GM21786 (cell line): ENCODE measurements around the gene HIVEP1.

Experiments used
- ATAC-seq: cut with Tn5 transposase; IDR thresholded peaks from one replicate; pipeline ENCODE4 v1.9.1; 2021; ENCODE audit not compliant: unreplicated experiment

The HIVEP1 gene

DNA sequence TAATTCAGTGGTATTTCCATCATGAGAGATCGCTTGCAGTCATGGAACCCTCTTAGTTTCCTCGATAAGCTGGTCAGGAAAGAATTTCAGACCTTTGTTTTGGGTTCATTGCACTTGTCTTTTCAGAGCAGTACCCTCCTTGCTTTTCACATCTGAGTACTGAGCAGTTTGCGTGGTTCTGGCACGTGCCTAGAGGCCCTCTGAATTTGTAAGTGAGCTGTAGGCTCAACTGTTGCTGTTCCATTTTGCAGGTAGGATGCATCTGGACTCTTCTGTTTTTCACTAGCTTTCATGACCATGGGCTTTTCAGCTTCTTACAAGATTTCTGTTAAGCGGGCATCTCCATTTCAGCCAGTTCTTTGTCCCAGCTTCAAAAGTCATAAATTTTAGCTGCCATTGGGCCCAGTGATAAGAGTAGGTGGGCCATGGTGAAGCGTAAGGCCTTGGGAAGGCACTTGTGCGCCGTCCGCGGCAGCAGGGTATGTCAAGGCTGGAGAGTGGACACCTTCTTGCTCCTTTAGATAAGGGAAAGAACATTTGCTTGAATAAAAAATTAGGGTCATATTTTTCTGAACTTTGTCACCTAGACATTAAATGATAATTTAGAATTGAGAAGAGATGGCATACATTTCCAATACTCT is 35.8 kb downstream of the HIVEP1 start:
- no peak for ATAC-seq

DNA sequence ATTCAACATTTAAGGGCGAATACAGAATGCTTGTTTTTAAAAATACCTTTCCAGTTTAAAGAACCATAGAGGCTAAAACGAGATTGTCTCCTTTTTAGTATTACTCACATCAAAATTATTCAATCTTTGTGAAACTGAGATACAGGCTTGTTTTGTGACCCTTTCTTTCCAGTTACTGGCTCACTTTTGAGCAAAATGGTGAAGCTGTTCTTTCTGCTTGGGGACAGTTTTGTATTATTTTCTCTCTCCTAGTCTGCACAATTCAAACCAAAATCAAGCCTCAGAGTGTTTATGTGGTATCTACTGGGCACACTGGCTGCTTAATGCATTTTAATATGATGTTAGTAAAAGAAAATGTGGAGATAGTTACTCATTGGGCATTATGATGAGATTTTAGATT is 36.5 kb downstream of the HIVEP1 start:
- no peak for ATAC-seq

GRCh38 chr6:12049165-12049564 is 37.1 kb downstream of the HIVEP1 start:
- peak; percentile 38 for ATAC-seq

DNA sequence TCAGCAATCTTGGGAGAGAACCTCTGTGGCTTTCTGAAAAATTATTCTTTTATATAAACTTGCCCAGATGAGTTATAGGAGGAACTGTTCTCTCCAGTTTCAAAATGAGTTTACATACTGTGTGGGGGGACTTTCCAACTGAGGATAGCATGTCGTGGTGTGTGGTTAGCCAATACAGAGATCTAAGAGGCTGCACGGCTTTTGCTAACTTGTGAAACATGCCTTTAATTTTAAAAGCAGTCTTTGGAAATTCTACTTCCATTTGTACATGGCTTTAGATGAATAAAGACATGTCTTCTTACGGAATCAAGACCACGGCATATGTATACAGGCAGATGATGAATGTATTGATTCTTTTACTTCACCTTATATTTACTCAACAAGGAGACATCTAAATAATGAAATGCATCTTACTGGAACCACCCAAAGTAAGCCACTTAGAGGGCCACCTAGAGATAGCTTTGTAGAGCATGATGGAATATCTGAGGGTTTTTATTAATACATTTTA is 39.8 kb downstream of the HIVEP1 start:
- ATAC-seq, result peak; percentile 81

DNA sequence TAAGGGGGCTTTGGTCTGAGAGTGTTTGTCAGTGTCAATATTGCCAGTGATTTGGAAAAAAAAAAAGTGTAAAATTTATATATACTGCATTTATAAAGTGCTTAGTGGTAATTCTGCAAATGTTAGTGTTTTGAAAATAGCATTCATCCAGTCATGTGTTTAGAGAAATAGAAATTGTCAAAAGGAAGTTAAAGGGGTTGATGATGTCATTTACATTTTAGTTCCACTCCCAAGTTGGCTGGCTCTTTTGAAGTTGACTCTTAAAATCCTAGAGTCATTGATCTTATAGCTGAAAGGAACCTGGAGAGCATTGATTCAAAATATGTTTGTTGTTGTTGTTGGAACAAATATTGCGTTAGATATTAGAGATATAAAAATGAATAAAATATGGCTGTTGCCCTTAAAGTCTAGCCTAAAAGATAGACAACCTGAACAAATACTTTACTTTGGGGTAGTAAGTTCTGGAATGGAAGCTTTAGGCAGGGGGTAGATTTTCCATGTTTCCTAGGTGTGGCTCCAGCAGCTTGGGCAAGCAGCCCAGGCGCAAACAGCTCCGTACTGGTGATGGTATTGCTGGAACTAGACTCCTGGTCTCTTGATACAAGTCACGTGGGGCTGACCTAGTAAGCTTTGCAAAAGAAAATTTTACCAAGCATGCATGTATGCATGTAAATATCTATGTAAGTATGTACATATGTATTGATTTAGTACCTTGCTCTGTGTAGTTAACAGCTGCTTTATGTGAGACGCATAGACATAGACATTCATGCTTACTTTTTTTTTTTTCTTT is 46.3 kb downstream of the HIVEP1 start:
- no peak for ATAC-seq

DNA sequence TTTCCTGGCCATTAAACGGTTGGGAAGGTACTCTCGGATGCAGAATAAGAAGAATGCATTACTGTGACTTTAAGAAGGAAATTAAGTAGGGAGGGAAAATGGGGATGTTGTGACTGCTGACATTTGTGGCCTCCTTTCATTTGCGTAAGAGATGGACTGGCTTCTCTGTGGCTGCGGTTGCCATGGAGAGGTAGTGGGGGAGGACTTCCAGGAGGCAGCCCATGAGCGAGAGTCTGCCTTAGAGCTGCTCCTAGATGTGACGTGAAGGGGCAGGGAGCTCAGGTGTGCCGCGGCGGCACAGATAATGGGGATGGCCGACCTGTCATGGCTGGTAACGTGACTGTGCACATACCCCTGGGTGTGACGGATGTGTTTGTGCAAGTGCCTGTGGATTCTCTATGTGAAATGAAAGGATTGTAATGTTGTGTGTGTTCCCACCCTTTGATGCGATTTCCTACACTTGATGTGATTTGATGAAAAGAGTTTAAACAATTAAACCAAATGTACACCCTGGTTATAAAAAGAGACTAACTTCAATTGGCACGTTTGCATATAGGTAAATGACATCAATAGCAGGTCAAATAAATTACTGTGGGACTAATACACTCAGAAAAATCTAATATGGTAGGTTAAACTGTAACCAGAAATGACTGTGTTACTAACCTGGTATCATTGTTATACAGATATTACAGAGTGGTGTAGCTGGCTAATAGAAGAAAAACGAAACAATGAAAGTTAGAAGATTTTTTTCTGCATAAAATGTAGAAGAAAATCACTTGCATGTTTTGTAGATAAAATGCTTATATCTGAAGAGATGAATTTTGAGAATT is 48.9 kb downstream of the HIVEP1 start:
- ATAC-seq, result peak; percentile 78

DNA sequence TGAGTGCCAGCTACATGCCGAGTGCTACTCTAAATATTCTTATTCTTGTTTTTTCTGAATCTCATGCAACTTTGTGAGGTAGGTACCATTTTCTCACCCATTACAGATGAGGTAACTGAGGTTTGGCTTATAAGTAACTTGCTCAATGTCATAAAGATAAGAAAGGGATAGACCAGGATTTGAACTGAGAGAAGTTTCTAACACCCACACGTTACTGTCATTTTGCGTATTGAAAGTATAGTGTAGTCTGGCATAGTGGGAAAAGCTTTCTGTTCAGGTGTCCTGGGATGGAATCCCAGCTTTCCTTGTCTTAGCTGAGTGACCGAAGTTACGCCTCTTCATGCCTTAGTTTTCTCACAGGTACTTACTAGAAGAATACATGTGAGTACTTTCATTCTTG is 50.5 kb downstream of the HIVEP1 start:
- ATAC-seq, result no peak

- no peak for ATAC-seq
Observed at GRCh38 chr6:12064131-12064530, 52.0 kb downstream of the HIVEP1 start.

GRCh38 chr6:12064538-12065071 is 52.5 kb downstream of the HIVEP1 start:
- no peak for ATAC-seq

GRCh38 chr6:12065321-12066140 is 53.4 kb downstream of the HIVEP1 start:
- no peak for ATAC-seq

DNA sequence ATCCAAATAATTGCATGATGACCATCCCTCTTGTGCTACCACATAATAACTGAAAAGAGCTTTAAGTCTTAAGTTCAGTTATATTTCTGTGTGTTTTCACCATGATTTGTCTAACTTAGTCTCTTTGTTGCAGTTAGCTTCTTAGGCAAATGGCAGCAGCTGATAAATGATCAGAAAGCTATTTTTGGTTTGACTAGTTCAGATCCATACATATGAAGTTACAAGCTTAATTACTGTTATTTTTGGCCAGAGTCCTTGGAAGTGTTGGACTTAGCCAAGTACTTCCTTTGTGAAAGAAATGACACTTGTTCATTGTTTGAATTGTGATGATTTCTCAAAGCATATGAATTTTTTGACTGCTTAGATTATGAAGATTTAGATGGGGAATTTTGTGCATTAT is 54.2 kb downstream of the HIVEP1 start:
- no peak for ATAC-seq

- no peak for ATAC-seq
Observed at GRCh38 chr6:12068899-12069557, 56.9 kb downstream of the HIVEP1 start.

- ATAC-seq, result no peak
Observed at GRCh38 chr6:12069891-12070529, 57.9 kb downstream of the HIVEP1 start.

DNA sequence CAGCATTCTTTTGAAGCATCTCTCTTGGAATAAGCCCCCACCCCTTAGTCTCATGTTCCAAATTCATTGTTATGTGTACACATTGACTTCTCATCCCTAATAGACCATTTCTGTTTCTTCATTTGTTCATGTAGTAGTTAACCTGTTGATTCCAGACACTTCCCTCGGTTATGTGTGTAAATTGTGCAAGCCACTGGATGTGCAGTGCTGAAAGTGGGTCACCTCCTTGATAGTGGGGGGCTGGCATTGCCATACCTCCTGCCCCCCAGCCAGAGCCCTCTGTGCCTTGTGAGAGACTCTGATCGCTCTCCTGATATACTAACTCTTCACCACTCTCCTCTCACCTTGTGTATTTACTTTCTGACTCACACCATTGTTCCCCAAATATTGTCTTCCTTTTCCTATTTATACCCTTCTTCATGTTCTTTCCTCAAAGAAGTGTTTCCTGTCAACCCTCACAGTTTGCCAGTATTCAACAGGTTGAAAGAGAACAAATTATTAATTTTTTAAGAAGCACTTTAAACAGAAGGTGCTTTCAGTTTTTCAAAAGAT is 59.0 kb downstream of the HIVEP1 start:
- no peak for ATAC-seq

- no peak for ATAC-seq
Observed at GRCh38 chr6:12075067-12075563, 63.0 kb downstream of the HIVEP1 start.

GRCh38 chr6:12077021-12077710 is 65.1 kb downstream of the HIVEP1 start:
- ATAC-seq, result no peak

DNA sequence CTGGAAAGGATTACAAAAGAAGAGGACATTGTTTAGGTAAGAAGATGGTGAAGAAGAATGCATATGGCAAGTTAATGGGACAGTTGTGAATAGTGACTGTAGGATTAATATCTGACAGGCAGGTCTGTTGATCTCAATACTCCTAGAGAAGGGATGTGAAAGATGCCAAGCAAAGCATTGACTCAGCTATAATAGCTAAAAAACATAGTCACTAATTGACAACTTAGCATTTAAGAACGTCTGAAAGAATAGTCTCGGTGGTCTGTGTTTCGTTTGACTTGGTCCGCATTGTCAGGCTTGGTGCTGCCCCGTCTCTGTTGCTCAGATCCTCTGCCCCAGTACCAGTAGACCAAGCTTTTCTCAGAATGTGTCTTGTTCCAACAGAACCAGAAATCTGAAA is 65.9 kb downstream of the HIVEP1 start:
- ATAC-seq, result no peak

GRCh38 chr6:12081771-12082170 is 69.7 kb downstream of the HIVEP1 start:
- ATAC-seq, result peak; percentile 40
